Naive thymus-derived CD4-positive, alpha-beta T cell (primary cell): ENCODE measurements around the gene IKZF1. TPM values are rescaled to one million over a fixed set of nuclear protein-coding genes. Genes with fewer than 3 reads are reported as not detected.

Experiments used
- ATAC-seq: fragments of 150-1000 bp; cut with Tn5 transposase; 2 replicates; pipeline ENCODE4 v1.10.0; 2021; ENCODE audit warnings: mild to moderate bottlenecking, moderate library complexity
- CTCF ChIA-PET: fragments of 350-600 bp; sonication (Branson Sonifier 250); formaldehyde crosslinking; loops from one replicate; lab custom pipeline; 2021; ENCODE audit warnings: antibody characterized with exemption; lab: Charles Lee
- POLR2A ChIA-PET: fragments of 350-600 bp; sonication (Branson Sonifier 250); formaldehyde crosslinking; loops from one replicate; lab custom pipeline; 2021; ENCODE audit warnings: antibody characterized with exemption, inconsistent platforms; lab: Charles Lee
- DNase-seq, 9 donors: peaks; one replicate each; pipeline versions ENCODE4 v3.0.0 to v3.0.0-alpha.2; 2020 to 2022; ENCODE audit warnings: mixed read lengths in 1 of 9
- H3K27ac ChIP-seq: one replicate; pipeline ENCODE4 v1.7.0; 2013; ENCODE audit warnings: mild to moderate bottlenecking, low read depth, low read length, moderate library complexity
- H3K27me3 ChIP-seq, 2 donors: one replicate each; pipeline ENCODE4 v1.7.0; 2013; ENCODE audit warnings: low read length in 2 of 2, mild to moderate bottlenecking in 2 of 2, moderate library complexity in 2 of 2; ENCODE audit not compliant: control insufficient read depth in 2 of 2, insufficient read depth in 2 of 2
- H3K36me3 ChIP-seq, 3 experiments: 1 replicate in 2 of 3; 2 replicates in 1 of 3; pipeline ENCODE4 v1.7.0; 2013; ENCODE audit warnings: low read length in 3 of 3, mild to moderate bottlenecking in 3 of 3, moderate library complexity in 1 of 3; ENCODE audit not compliant: insufficient read depth in 3 of 3, control insufficient read depth in 2 of 3
- H3K4me1 ChIP-seq, 2 donors: one replicate each; pipeline ENCODE4 v1.7.0; 2013; ENCODE audit warnings: low read length in 2 of 2, mild to moderate bottlenecking in 2 of 2, moderate library complexity in 1 of 2; ENCODE audit not compliant: control insufficient read depth in 2 of 2, insufficient read depth in 2 of 2
- H3K4me3 ChIP-seq: 2 replicates; pipeline ENCODE4 v1.7.0; 2013; ENCODE audit warnings: mild to moderate bottlenecking, low read length
- H3K9me3 ChIP-seq, 3 experiments: 1 replicate in 2 of 3; 2 replicates in 1 of 3; pipeline ENCODE4 v1.7.0; 2013; ENCODE audit warnings: low read length in 3 of 3; ENCODE audit not compliant: control insufficient read depth in 2 of 3
- H3K27ac Mint-ChIP-seq, 9 donors: one replicate each; pipeline ENCODE4 v1.8.0; 2020 to 2022; ENCODE audit warnings: mixed read lengths in 9 of 9, mild to moderate bottlenecking in 8 of 9, moderate library complexity in 5 of 9, inconsistent platforms in 2 of 9
- H3K27me3 Mint-ChIP-seq, 5 donors: one replicate each; pipeline ENCODE4 v1.8.0; 2021 to 2022; ENCODE audit warnings: mixed read lengths in 5 of 5, mild to moderate bottlenecking in 1 of 5
- H3K36me3 Mint-ChIP-seq, 5 donors: one replicate each; pipeline ENCODE4 v1.8.0; 2020 to 2022; ENCODE audit warnings: mixed read lengths in 5 of 5, mild to moderate bottlenecking in 3 of 5, inconsistent platforms in 1 of 5
- H3K4me1 Mint-ChIP-seq, 7 donors: one replicate each; pipeline ENCODE4 v1.8.0; 2020 to 2022; ENCODE audit warnings: mixed read lengths in 7 of 7, mild to moderate bottlenecking in 3 of 7, inconsistent platforms in 1 of 7
- H3K4me3 Mint-ChIP-seq, 10 donors: one replicate each; pipeline ENCODE4 v1.8.0; 2020 to 2022; ENCODE audit warnings: mild to moderate bottlenecking in 10 of 10, mixed read lengths in 10 of 10, moderate library complexity in 6 of 10, inconsistent platforms in 2 of 10
- H3K9me3 Mint-ChIP-seq, 11 donors: one replicate each; pipeline ENCODE4 v1.8.0; 2020 to 2022; ENCODE audit warnings: mixed read lengths in 11 of 11, mild to moderate bottlenecking in 4 of 11, inconsistent platforms in 1 of 11, moderate library complexity in 1 of 11
- intact Hi-C, 2 donors: fragments of 100-400 bp; cut with micrococcal nuclease; formaldehyde crosslinking; loops; one replicate each; pipeline ENCODE4 v1.15.1; 2023
- polyA plus RNA-seq, 2 donors: library from polyadenylated mRNA; unstranded; fragments of 300-500 nt; fragmentation: Illumina TruSeq; gene quantifications; one replicate each; pipeline ENCODE4 v1.2.3, GENCODE V29; 2021
- total RNA-seq, 6 experiments: library from RNA in 5 of 6; stranded (reverse) in 5 of 6; gene quantifications; 1 replicate in 5 of 6; 2 replicates in 1 of 6; pipeline ENCODE4 v1.2.3 and lab custom pipeline; 2021 to 2026

Gene IKZF1
- total and polyA plus RNA-seq, 7 experiments from 2014 or later: 258 to 548 (median 434) TPM

DNA sequence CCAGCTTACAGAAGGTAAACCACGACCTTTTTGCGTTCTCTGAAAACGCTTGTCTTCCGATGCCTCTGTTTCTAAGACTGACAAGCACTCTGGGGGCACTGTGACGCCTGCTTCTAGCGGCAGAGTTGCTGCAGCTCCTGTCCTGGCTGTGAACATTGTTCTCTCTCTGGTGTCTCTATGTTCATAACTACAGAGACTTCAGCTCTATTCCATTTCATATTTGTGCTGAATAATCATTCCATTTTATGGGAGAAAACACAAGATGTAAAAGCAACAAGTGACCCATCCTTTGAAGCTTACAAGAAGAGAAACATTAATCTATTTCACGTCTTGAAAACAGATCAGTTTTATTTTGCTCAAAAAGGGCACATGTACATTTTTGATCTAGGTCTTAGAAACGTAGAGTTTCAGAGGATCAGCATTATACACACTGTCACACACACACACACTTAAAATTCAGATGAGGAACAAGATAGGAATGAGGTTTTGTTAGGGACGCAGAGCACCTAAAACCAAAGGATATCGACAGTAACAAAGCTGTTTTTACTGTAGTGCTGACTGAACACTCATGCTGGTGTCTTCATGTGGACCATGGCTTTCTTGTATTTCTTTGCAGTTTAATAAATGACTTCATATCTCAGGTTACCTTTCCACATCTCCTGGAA is 3.0 kb downstream of the IKZF1 start:
- H3K27me3 Mint-ChIP-seq: peaks cover 0 to 2% (median 0%) of the 10 kb centered on the region in 5 donors
- H3K27me3 ChIP-seq: no peaks in the 10 kb centered on the region
- intact Hi-C loops: loop anchor here (1.0 to 5.0 kb wide), 13 partner anchors 10 to 165 kb away; partner anchors contain the start of gene FIGNL1 (in 1 of the 2)
- CTCF ChIA-PET: interaction anchor here (0.7 to 13.1 kb wide), 13 partner anchors 8 to 101 kb away, joined by 3 to 210 read pairs (median 6); no protein-coding TSS in a partner anchor
- H3K9me3 Mint-ChIP-seq: peaks cover 0 to 4% (median 0%) of the 10 kb centered on the region in 11 donors
- ATAC-seq (peak; percentile 59), DNase-seq (peak in 7 of 9 donors; percentile 75 to 87 (median 82))
- H3K4me1 ChIP-seq: peaks cover 26 to 36% of the 10 kb centered on the region in 2 donors
- H3K27ac ChIP-seq: peak overlapping the region; percentile 90
- no peaks in the 10 kb centered on the region for H3K9me3 ChIP-seq
- POLR2A ChIA-PET: interaction anchor here (0.8 to 44.3 kb wide), 11 partner anchors 14 to 163 kb away, joined by 3 to 2368 read pairs (median 5); no protein-coding TSS in a partner anchor
- H3K4me1 Mint-ChIP-seq: peaks cover 22 to 54% (median 38%) of the 10 kb centered on the region in 7 donors
- peaks cover 11 to 66% (median 40%) of the 10 kb centered on the region in 5 donors for H3K36me3 Mint-ChIP-seq
- peak overlapping the region in 6 of 9 donors; percentile 97 to 100 (median 99) for H3K27ac Mint-ChIP-seq
- H3K4me3 Mint-ChIP-seq: peak overlapping the region; percentile 91 to 100 (median 99)
- H3K4me3 ChIP-seq: peak overlapping the region; percentile 84
- peaks cover 0 to 14% (median 0%) of the 10 kb centered on the region in 3 experiments for H3K36me3 ChIP-seq

DNA sequence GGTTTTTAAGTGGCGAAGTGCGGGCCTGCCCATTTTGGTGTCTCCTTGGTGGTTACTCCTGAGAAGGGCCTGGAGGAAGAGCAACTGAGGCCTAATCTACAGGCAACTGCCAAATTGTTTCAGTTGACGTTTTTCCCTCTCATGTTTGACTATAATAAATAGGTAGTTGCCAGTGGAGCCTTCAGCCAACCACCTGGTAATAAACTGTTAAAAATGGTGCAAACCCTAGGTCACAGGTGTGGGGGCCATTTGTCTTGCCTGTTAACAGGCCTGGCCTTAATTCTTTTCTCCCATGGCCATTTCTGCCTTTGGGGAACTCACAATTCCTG is 3.7 kb downstream of the IKZF1 start:
- Mint-ChIP-seq H3K4me1 (peaks cover 17 to 54% (median 38%) of the 10 kb centered on the region in 7 donors), H3K36me3 (peaks cover 11 to 72% (median 42%) of the 10 kb centered on the region in 5 donors), H3K27ac (peak overlapping the region in 6 of 9 donors; percentile 97 to 100 (median 99)), H3K4me3 (peak overlapping the region; percentile 91 to 100 (median 99)), H3K27me3 (peaks cover 0 to 2% (median 0%) of the 10 kb centered on the region in 5 donors), H3K9me3 (peaks cover 0 to 4% (median 0%) of the 10 kb centered on the region in 11 donors)
- ChIA-PET CTCF (interaction anchor here (0.8 to 13.1 kb wide), 10 partner anchors 8 to 101 kb away, joined by 3 to 210 read pairs (median 5); no protein-coding TSS in a partner anchor), POLR2A (interaction anchor here (0.8 to 44.3 kb wide), 8 partner anchors 11 to 107 kb away, joined by 3 to 2368 read pairs (median 213); no protein-coding TSS in a partner anchor)
- no peaks in the 10 kb centered on the region for H3K27me3 ChIP-seq
- peak overlapping the region; percentile 84 for H3K4me3 ChIP-seq
- H3K36me3 ChIP-seq: peaks cover 0 to 14% (median 0%) of the 10 kb centered on the region in 3 experiments
- H3K4me1 ChIP-seq: peaks cover 20 to 43% of the 10 kb centered on the region in 2 donors
- intact Hi-C loops: loop anchor here in 1 of 2 donors (5.0 kb wide), 1 partner anchor 144 kb away; the partner anchor contains the start of gene FIGNL1
- H3K27ac ChIP-seq: peak overlapping the region; percentile 90
- ATAC-seq (no peak), DNase-seq (peak in 1 of 9 donors; percentile 10)
- H3K9me3 ChIP-seq: no peaks in the 10 kb centered on the region

DNA sequence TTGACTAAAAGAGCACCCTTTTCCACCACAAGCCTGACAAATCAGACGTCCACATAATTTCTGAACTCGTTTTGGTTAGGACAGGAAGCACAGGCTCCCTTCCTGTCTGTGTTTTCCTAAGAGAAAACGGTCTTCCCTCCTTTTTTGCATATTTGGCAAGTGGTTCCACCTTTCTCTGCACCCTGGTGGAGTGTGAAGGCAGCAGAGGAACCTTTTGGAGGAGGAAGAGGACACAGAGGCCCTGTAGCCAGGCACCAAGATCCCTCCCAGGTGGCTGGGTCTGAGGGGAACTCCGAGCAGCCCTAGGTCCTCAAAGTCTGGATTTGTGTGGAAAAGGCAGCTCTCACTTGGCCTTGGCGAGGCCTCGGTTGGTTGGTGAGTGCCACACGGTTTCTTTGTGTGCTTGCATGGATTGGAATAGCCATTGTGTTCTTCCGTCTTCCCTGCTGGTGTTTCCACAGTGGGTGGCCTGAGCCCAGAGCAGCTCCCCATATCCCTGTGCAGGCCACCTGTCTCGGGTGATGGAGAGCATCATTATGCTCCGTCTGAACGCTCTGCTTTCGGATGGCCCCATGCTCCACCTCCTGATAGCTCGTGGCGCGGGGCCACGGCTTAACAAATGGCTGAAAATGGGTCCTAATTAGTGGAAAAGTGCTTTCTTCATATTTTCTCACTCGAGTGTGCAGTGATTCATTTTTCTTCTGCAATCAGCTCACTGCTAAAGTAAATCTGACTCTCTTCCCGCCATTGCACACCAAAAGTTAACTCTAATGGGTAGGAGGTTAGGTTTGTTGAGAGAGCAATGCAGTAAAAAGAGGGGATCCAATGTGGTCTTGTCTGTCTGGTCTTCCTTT is 4.2 kb downstream of the IKZF1 start:
- ChIA-PET POLR2A (interaction anchor here (0.8 to 44.3 kb wide), 9 partner anchors 9 to 243 kb away, joined by 3 to 2368 read pairs (median 10); no protein-coding TSS in a partner anchor), CTCF (interaction anchor here (1.1 to 13.1 kb wide), 10 partner anchors 9 to 165 kb away, joined by 3 to 210 read pairs (median 4); no protein-coding TSS in a partner anchor)
- Mint-ChIP-seq H3K27ac (peak overlapping the region in 6 of 9 donors; percentile 97 to 100 (median 99)), H3K4me3 (peak overlapping the region; percentile 91 to 100 (median 99)), H3K9me3 (peaks cover 0 to 4% (median 0%) of the 10 kb centered on the region in 11 donors), H3K27me3 (peaks cover 0 to 2% (median 0%) of the 10 kb centered on the region in 5 donors), H3K36me3 (peaks cover 11 to 78% (median 46%) of the 10 kb centered on the region in 5 donors), H3K4me1 (peaks cover 16 to 58% (median 43%) of the 10 kb centered on the region in 7 donors)
- Histone ChIP-seq H3K27ac (peak overlapping the region; percentile 90), H3K36me3 (peaks cover 0 to 14% (median 0%) of the 10 kb centered on the region in 3 experiments), H3K4me3 (peak overlapping the region; percentile 84), H3K9me3 (no peaks in the 10 kb centered on the region), H3K27me3 (no peaks in the 10 kb centered on the region), H3K4me1 (peaks cover 23 to 49% of the 10 kb centered on the region in 2 donors)
- DNase-seq (peak in 3 of 9 donors; percentile 20 to 50 (median 33)), ATAC-seq (no peak)
- intact Hi-C loops: loop anchor here in 1 of 2 donors (1.0 to 5.0 kb wide), 3 partner anchors 9 to 144 kb away; partner anchors contain the start of gene FIGNL1

DNA sequence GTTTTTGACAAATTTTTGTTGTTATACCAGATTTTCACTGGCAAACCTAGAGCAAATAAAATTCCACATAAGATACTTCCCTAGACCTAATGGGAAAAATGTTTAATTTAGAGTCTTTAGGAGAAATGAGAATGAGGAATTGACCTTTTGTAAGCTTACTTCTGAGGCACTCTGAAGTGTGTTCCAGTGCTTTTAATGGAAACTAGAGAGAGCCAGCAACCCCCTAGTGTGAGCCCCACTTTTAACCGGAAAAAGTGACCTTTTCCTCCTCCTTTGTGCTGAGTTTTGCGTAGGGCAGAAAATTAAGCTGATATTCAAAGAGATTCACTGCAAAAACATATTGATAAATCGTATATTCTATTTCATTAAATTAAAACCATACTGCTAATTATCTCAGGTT is 5.2 kb downstream of the IKZF1 start:
- ATAC-seq (no peak), DNase-seq (peak in 1 of 9 donors; percentile 14)
- Mint-ChIP-seq H3K9me3 (peaks cover 0 to 5% (median 0%) of the 10 kb centered on the region in 11 donors), H3K27ac (peak overlapping the region in 6 of 9 donors; percentile 97 to 100 (median 99)), H3K27me3 (peaks cover 0 to 2% (median 0%) of the 10 kb centered on the region in 5 donors), H3K36me3 (peaks cover 15 to 86% (median 53%) of the 10 kb centered on the region in 5 donors), H3K4me3 (peak overlapping the region; percentile 91 to 100 (median 99)), H3K4me1 (peaks cover 16 to 68% (median 52%) of the 10 kb centered on the region in 7 donors)
- peak overlapping the region; percentile 84 for H3K4me3 ChIP-seq
- no peaks in the 10 kb centered on the region for H3K9me3 ChIP-seq
- H3K27me3 ChIP-seq: no peaks in the 10 kb centered on the region
- intact Hi-C loops: loop anchor here in 1 of 2 donors (1.0 to 5.0 kb wide), 4 partner anchors 8 to 143 kb away; partner anchors contain the start of gene FIGNL1
- H3K36me3 ChIP-seq: peaks cover 0 to 14% (median 0%) of the 10 kb centered on the region in 3 experiments
- H3K4me1 ChIP-seq: peaks cover 30 to 58% of the 10 kb centered on the region in 2 donors
- H3K27ac ChIP-seq: peak overlapping the region; percentile 90
- ChIA-PET CTCF (interaction anchor here (0.7 to 13.1 kb wide), 17 partner anchors 8 to 166 kb away, joined by 3 to 210 read pairs (median 4); no protein-coding TSS in a partner anchor), POLR2A (interaction anchor here (1.0 to 44.3 kb wide), 11 partner anchors 10 to 244 kb away, joined by 3 to 2368 read pairs (median 10); no protein-coding TSS in a partner anchor)

DNA sequence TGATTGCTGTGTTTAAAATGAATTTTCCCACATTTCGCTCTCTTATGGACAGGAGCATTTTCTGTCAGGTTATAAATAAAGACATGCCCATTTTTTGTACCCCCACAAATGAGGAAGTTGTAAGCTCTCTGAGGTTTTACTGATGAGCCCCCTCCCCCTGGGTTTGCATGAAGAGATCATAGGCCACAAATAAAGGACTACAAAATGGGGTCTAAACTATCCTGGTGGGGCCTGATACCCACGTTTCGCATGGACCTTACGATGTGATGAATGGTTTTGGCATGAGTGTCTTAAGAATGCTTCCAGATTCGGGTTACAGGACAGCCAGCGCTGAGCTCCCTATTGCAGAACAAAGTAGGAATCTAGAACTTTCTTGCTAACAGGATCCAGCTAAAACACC is 5.8 kb downstream of the IKZF1 start:
- Mint-ChIP-seq H3K4me3 (peak overlapping the region; percentile 91 to 100 (median 99)), H3K9me3 (peaks cover 0 to 5% (median 0%) of the 10 kb centered on the region in 11 donors), H3K27me3 (no peaks in the 10 kb centered on the region), H3K27ac (peak overlapping the region in 6 of 9 donors; percentile 97 to 100 (median 99)), H3K36me3 (peaks cover 11 to 89% (median 51%) of the 10 kb centered on the region in 5 donors), H3K4me1 (peaks cover 16 to 74% (median 59%) of the 10 kb centered on the region in 7 donors)
- CTCF ChIA-PET: interaction anchor here (0.7 to 13.1 kb wide), 13 partner anchors 10 to 108 kb away, joined by 3 to 210 read pairs (median 4); no protein-coding TSS in a partner anchor
- H3K36me3 ChIP-seq: peaks cover 0 to 8% (median 0%) of the 10 kb centered on the region in 3 experiments
- peaks cover 36 to 65% of the 10 kb centered on the region in 2 donors for H3K4me1 ChIP-seq
- DNase-seq: no peak
- peak overlapping the region; percentile 84 for H3K4me3 ChIP-seq
- POLR2A ChIA-PET: interaction anchor here (0.9 to 44.3 kb wide), 10 partner anchors 11 to 160 kb away, joined by 3 to 2368 read pairs (median 12); no protein-coding TSS in a partner anchor
- intact Hi-C loops: loop anchor here in 1 of 2 donors (1.0 kb wide), 1 partner anchor 30 kb away; no protein-coding TSS in a partner anchor
- ATAC-seq: no peak
- peak overlapping the region; percentile 90 for H3K27ac ChIP-seq
- H3K9me3 ChIP-seq: no peaks in the 10 kb centered on the region
- H3K27me3 ChIP-seq: no peaks in the 10 kb centered on the region
